Activated CD8-positive, alpha-beta memory T cell treated with anti-CD3 and anti-CD28 coated beads for 48 hours (primary cell): ENCODE results near the gene CROCC.

Experiments
- DNase-seq, 3 experiments: peaks; one replicate each; pipeline ENCODE4 v3.0.0-alpha.2; 2020; ENCODE audit warnings: low read depth in 2 of 3, low spot score in 2 of 3

CROCC gene

GRCh38 chr1:16966282-16966681 lies 44.6 kb downstream of the CROCC start:
- DNase-seq: no peak

DNA sequence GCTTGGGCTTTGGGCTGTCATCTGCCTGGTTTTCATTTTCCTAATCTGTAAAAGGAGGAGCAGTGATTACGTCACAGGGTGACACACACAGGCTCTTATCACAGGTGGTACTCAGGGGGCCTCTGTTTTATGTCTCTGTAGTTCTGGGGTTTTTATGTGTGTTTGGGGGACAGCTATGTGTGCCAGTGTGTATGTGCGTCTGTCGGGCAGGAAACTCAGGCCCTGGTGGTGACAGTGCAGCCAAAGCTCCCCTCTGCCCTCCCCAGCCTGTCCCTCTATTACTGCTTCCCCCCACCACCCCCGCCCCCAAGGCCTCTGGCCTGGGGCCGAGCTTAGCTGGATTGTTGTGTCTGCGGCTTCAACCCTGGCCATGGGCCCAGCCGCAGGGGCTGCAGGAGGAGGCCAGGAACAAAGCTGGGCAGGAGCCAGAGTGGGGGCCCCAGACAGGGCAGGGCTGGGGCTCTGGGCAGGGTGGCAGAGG lies 45.4 kb downstream of the CROCC start:
- no peak for DNase-seq

DNA sequence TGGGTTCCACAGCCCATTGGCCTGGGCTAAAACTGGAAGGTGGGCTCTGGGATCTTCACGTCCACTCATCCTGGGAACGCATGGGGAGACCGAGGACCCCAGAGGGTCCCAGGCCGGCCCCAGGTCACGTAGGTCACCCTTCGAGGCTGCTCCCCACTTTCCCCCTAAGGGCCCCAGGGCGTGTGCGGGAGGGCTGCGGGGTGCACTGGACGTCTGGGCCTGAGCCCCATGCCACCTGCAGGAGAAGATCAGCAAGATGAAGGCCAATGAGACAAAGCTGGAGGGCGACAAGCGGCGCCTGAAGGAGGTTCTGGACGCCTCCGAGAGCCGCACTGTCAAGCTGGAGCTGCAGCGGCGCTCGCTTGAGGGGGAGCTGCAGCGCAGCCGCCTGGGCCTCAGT lies 46.2 kb downstream of the CROCC start:
- no peak for DNase-seq

DNA sequence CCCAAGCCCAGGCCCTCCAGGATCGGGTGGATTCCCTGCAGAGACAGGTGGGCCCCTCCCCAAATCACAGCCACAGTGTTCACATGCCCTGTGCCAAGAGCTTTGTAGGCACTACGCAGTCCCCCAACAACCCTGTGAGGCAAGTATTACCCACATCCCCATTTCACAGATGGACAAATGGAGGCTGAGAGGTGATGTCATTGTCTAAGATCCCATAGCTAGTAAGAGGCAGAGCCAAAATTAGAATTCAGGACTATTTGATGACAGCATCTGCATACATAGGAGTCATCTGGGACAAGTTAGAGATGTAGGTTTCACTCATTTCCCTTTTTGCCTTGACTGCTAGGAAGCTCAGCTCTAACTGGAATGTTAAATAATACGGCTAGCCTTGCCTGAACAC lies 46.6 kb downstream of the CROCC start:
- DNase-seq: no peak

- DNase-seq: no peak
Observed at GRCh38 chr1:16969057-16969611, 47.4 kb downstream of the CROCC start.

DNA sequence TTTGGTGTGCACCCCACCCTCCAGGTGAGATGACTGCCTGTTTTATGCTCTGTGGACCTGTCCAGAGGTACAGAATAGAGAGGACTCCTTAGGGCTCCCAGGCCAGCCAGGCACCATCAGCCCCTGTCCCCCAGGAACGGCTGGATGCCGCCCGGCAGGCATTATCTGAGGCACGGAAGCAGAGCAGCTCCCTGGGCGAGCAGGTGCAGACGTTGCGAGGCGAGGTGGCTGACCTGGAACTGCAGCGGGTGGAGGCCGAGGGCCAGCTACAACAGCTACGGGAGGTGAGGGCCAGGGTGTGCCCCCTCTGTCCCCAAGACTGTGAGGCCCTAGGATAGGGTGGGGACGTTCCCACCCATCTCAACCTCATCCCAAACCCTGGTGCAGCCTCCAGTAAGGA lies 47.9 kb downstream of the CROCC start:
- DNase-seq: no peak

- DNase-seq: no peak
Observed at GRCh38 chr1:16970132-16970910, 48.6 kb downstream of the CROCC start.

- no peak for DNase-seq
Observed at GRCh38 chr1:16971341-16972188, 49.8 kb downstream of the CROCC start.

- DNase-seq: no peak
Observed at GRCh38 chr1:16972189-16972895, 50.6 kb downstream of the CROCC start.

GRCh38 chr1:16973215-16973614 lies 51.5 kb downstream of the CROCC start:
- DNase-seq: no peak

- DNase-seq: no peak
Observed at GRCh38 chr1:16975211-16975610, 53.5 kb downstream of the CROCC start.

DNA sequence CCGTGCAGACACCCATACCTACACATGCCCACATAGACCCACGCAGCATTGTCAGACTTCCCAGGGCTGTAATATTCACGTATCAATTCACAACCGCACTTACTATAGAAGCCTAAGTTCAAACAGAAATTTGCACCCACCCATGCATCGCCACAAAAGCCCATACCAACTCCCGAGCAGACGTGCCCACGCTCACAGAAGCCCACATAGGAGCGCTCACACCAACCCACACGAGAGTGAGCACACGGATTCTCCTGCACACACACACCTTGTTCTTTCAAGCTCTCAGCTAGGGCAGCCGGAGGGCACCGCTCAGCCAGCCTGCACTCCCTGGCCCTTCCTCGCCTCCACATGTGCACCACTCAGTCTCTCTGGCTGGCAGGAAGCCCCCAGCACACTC lies 54.1 kb downstream of the CROCC start:
- no peak for DNase-seq

DNA sequence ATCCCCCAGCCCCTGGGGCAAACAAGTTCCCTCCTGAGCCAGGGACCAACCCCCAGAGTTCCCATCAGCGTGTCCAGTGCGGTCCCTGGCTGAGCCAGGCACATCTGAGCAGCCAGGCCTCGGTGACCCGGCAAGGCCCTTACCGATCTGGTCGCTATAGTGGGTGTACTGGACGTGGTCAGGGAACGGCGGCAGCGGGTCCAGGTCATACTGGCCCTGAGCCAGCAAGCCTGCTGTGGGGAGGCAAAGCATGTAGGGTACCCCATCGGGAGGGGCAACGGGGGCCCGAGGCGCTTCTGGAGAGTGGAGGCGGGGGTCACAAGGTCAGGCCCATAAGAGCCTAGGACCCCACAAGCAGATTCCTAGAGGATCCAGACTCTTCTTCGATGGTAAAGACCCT lies 55.2 kb downstream of the CROCC start:
- no peak for DNase-seq

GRCh38 chr1:16977377-16977776 lies 55.6 kb downstream of the CROCC start:
- DNase-seq: no peak

- DNase-seq: no peak
Observed at GRCh38 chr1:16978139-16978538, 56.4 kb downstream of the CROCC start.

- DNase-seq: no peak
Observed at GRCh38 chr1:16978567-16979474, 57.1 kb downstream of the CROCC start.

DNA sequence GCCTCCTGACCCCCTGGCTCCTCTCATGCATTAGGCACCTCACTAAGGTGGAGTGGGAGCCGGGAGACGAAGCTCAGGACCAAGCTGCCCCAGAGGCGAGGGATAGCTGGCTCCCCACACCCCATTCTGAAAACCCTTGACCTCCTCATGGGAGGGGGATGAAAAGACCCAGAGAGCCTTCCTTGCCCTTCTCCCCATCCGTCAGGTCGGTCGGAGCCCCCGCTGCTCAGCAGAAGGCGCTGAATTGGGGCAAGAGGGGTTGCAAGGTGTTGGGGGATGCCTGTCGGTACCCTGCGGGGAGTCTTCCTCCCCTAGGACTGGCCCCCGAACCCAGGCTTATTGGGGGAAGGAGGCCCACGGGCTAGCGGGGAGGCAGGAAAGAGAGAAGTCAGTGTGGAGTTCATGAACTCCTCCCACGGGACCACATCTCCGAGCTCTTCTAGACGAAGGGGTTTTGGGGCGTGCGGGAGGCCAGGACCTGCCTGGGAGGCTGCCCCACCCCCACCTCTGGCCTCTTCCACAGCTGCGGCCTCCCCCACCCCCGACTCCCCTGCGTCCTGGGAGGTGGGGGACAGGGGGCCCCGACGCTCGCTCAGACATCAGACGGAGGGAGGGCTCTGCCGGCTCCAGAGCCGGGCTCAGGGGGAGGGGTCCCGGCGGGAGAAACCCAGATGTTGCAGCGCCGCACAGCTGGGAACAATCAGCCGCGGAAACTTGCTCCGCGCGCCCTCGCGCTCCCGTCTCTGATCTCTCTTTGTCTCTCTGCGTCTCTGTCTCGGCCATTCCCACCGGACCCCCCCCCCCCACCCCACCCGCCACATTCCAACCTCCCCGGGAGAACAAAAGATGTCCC lies 58.0 kb downstream of the CROCC start:
- DNase-seq: no peak

- no peak for DNase-seq
Observed at GRCh38 chr1:16980473-16981268, 58.9 kb downstream of the CROCC start, which contains the start of gene MFAP2. Gene MFAP2, minus strand, starts transcription at chr1:16980620. Its CDS starts 2,347 bp downstream, at chr1:16978273.
